ENCODE data around the gene CACHD1. TPM values are rescaled to one million over a fixed set of nuclear protein-coding genes. Genes with fewer than 3 reads are reported as not detected.

CACHD1 gene
- total RNA-seq, 1 donor from 2014 or later, result 5.9 TPM

GRCh38 chr1:64484651-64485050 lies 14.7 kb downstream of the CACHD1 start:
- no peak for DNase-seq (ENCODE audit: low read depth)
- H3K4me3 ChIP-seq (ENCODE audit: low read depth, low read length), result no peak overlapping the region
- TF ChIP-seq, protein P1, sequence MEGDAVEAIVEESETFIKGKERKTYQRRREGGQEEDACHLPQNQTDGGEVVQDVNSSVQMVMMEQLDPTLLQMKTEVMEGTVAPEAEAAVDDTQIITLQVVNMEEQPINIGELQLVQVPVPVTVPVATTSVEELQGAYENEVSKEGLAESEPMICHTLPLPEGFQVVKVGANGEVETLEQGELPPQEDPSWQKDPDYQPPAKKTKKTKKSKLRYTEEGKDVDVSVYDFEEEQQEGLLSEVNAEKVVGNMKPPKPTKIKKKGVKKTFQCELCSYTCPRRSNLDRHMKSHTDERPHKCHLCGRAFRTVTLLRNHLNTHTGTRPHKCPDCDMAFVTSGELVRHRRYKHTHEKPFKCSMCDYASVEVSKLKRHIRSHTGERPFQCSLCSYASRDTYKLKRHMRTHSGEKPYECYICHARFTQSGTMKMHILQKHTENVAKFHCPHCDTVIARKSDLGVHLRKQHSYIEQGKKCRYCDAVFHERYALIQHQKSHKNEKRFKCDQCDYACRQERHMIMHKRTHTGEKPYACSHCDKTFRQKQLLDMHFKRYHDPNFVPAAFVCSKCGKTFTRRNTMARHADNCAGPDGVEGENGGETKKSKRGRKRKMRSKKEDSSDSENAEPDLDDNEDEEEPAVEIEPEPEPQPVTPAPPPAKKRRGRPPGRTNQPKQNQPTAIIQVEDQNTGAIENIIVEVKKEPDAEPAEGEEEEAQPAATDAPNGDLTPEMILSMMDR (conservative IDR thresholded peaks at IDR 0.05; ENCODE audit: low read depth, low read length), result no peak

GRCh38 chr1:64486193-64486592 lies 16.3 kb downstream of the CACHD1 start:
- TF ChIP-seq, protein P1 (conservative IDR thresholded peaks at IDR 0.05; ENCODE audit: low read depth, low read length), result no peak
- no peak for DNase-seq (ENCODE audit: low read depth)
- H3K4me3 ChIP-seq (ENCODE audit: low read depth, low read length), result no peak overlapping the region

GRCh38 chr1:64487061-64487460 lies 17.1 kb downstream of the CACHD1 start:
- no peak overlapping the region for H3K4me3 ChIP-seq (ENCODE audit: low read depth, low read length)
- DNase-seq (ENCODE audit: low read depth), result no peak
- TF ChIP-seq, protein P1 (conservative IDR thresholded peaks at IDR 0.05; ENCODE audit: low read depth, low read length), result peak; percentile 60

- no peak for DNase-seq (ENCODE audit: low read depth)
- TF ChIP-seq, protein P1 (conservative IDR thresholded peaks at IDR 0.05; ENCODE audit: low read depth, low read length), result no peak
- no peak overlapping the region for H3K4me3 ChIP-seq (ENCODE audit: low read depth, low read length)
These were observed 18.9 kb downstream of the CACHD1 start for GRCh38 chr1:64488862-64489261.

- TF ChIP-seq, protein P1 (conservative IDR thresholded peaks at IDR 0.05; ENCODE audit: low read depth, low read length), result no peak
- H3K4me3 ChIP-seq (ENCODE audit: low read depth, low read length), result no peak overlapping the region
- DNase-seq (ENCODE audit: low read depth), result no peak
These were observed 19.8 kb downstream of the CACHD1 start for GRCh38 chr1:64489707-64490106.

DNA sequence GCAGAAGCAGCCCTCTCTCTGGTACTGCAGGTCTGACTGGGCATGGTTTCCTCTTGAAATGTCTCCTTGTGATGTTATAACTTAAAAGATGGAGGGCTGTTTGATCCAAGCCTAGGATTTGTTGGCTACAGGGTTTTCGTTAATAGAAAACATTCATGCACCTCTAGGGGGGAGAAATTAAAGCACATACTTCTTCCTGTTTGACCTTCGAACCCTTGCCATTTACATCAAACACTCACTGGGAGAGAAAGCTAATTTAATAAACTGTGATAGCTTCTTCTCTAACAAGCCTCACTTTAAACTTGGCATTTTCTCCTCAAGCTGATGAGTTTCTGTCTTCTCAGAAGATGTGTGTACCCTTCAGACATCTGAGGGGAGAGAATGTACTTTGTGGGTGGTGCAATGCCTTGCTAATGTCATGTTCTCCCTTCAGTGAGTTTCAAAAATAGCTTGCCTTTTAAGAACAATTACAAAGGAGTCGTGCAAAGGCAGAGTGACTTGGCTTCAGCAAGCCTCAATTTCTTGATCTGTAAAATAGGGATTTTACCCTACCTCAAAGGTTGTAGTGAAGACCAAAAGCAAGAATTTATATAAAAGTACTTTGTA lies 20.4 kb downstream of the CACHD1 start:
- H3K4me3 ChIP-seq (ENCODE audit: low read depth, low read length), result no peak overlapping the region
- no peak for DNase-seq (ENCODE audit: low read depth)
- TF ChIP-seq, protein P1 (conservative IDR thresholded peaks at IDR 0.05; ENCODE audit: low read depth, low read length), result peak; percentile 5

DNA sequence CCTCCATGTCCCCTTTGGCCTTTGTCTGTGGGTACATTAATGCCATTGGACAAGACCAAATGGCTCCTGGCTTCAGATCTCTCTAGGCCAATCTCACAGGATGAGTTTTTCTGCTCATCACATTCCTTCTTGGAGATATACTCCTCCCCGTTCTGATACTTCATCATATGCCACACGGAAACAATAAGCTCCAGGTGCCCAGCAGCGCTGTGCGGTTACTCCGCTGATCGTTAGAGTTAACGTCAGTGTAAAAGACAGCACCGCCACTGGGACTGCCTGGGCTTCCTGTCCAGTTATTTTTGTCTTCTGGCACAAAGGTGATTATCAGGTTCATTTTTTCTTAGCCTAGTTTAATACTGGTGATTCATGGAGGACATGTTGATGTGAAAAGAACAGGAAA lies 22.5 kb downstream of the CACHD1 start:
- DNase-seq (ENCODE audit: low read depth), result no peak
- no peak overlapping the region for H3K4me3 ChIP-seq (ENCODE audit: low read depth, low read length)
- TF ChIP-seq, protein P1 (conservative IDR thresholded peaks at IDR 0.05; ENCODE audit: low read depth, low read length), result no peak
